ENCODE data around the gene DMKN. TPM values are rescaled to one million over a fixed set of nuclear protein-coding genes. Genes with fewer than 3 reads are reported as not detected.

The DMKN gene
- total RNA-seq, 4 donors from 2014 or later = 2.7 to 18.1 (median 10.0) TPM

DNA sequence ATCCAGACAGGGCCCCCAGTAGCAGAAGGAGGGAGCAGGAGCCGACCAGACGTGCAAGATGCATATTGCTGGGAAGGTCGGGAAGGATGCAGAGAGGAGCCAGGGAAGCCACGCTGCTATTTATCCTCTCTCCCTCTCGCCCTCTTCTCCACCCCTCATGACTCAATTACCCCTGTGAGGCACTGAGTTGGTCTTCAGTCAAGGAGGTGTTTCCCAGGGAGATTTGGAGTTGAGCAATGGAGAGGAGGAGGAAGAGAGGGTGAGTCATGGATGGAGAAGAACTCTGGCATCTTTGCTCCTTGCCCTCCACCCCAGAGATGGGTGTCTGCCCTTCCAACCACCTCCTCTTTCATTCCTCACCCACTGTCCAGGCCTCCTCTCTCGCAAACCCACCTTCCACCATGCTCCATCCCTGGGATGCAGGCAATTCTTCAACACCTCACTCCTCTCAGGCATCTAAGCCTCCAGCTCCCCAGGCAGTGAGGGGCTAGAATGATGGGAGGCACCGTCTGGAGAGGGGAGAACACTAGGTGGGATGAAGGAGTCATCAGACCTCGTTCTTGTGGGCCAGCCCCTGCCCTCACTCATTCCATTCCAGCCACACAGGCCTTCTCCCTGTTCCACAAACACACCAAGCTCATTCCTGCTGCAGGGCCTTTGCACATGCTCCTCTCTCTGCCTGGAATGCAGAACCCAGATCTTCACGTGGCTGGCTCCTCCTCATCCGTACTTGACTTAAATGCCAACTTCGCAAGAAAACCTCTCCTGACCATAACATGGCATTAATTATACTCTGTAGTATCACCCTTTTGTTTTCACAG lies 15.0 kb upstream of the DMKN start, which contains the start of gene SBSN:
TSS of gene SBSN (minus strand) at position 94 of the 821 bp plus-strand sequence. CDS start at position 64, 30 bp downstream.
- intact Hi-C loops (cut with DNase I; ENCODE audit: low total_unique reads) = no loop called here
- DNase-seq = no peak
- Histone ChIP-seq H3K4me3 (no peak within 1 kb of the TSS), H3K4me1 (peaks cover 0 to under 1% (median 0%) of the 10 kb centered on the region in 4 donors), H3K36me3 (no peaks in the 10 kb centered on the region), H3K27ac (no peak within 1 kb of the TSS), H3K9me3 (no peaks in the 10 kb centered on the region), H3K27me3 (peaks cover 52% of the 10 kb centered on the region)
- no peak for TF ChIP-seq POLR2AphosphoS5 (IDR thresholded peaks at IDR 0.05)
- TF ChIP-seq POLR2A (IDR thresholded peaks at IDR 0.05) = no peak
- TF ChIP-seq CTCF (IDR thresholded peaks at IDR 0.05) = no peak
- TF ChIP-seq EP300 (IDR thresholded peaks at IDR 0.05; ENCODE audit: low read depth) = no peak
- in situ Hi-C loops (cut with MboI; ENCODE audit: low pct_ligation_motif_present in 1 of 4, low pct_unique_long_range_greater_than_20kb in 1 of 4, low sequenced_read_pairs in 3 of 4) = no loop called here
- 75 to 79% methylated on average over 9 to 11 of the region's 11 CpGs for WGBS, 2 donors (ENCODE audit: low coverage in 1 of 2)

DNA sequence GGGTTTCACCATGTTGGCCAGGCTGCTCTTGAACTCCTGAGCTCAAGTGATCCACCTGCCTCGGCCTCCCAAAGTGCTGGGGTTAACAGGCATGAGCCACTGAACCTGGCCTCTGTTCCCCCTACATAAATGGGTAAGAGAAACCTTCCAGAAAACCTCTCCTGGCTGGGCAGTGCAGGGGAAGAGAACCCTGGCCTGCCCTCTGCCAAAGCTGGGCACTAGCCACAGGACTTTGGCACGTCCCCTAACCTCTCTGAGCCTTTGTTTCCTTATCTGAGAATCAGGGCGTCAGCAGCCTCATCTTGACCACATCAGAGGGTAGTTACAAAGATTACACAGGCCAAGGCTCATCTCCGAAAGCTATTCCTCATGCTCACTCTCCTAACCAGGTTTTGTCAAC lies 12.4 kb upstream of the DMKN start:
- in situ Hi-C loops (cut with MboI; ENCODE audit: low pct_ligation_motif_present in 1 of 4, low pct_unique_long_range_greater_than_20kb in 1 of 4, low sequenced_read_pairs in 3 of 4) = no loop called here
- no peak overlapping the region for H3K4me3 ChIP-seq
- WGBS, 2 donors (ENCODE audit: low coverage in 1 of 2) = 65 to 89% methylated on average over 3 to 4 of the region's 4 CpGs
- no peaks in the 10 kb centered on the region for H3K9me3 ChIP-seq
- H3K27me3 ChIP-seq = peaks cover 28% of the 10 kb centered on the region
- no peaks in the 10 kb centered on the region for H3K4me1 ChIP-seq
- no peak overlapping the region for H3K27ac ChIP-seq
- no peaks in the 10 kb centered on the region for H3K36me3 ChIP-seq
- DNase-seq = no peak
- TF ChIP-seq POLR2A (IDR thresholded peaks at IDR 0.05) (no peak), POLR2AphosphoS5 (IDR thresholded peaks at IDR 0.05) (no peak)
- intact Hi-C loops (cut with DNase I; ENCODE audit: low total_unique reads) = no loop called here

DNA sequence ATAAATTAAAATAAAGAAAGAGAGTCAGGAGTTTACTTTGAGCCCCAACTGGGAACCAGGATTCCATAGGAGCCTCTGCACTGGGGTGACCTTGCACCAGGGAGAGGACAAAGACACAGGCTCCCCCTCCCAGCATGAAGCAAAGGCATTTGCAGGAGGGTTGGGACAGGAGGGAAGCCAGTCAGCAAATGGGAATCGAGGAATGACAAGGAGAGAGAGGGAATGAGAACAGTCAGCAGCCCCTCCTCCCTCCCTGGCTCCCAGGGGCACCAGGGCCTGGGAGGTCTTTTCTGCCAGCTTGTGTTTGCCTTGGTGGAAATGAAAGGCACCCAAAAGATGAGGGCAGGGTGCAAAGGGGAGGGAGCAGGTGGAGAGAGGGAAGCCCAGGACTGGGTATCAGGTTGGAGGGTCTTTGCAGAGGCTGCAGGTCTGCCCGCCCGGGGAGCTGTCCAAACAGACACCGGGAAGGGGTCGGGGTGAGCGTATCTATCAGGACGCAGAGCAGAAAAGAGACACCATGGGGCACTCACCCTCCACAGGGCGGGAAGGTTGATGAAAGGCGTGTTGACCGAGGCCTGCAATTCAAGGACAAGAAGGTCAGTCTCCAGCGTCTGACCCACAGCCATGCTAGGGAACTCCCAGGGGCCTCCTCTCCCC lies 10.9 kb upstream of the DMKN start:
- DNase-seq = no peak
- 62% methylated on average over 11 of the region's 11 CpGs; no CpG with 5 or more reads in 1 of the 2 donors for WGBS, 2 donors (ENCODE audit: low coverage in 1 of 2)
- TF ChIP-seq CTCF (IDR thresholded peaks at IDR 0.05) = no peak
- TF ChIP-seq POLR2A (IDR thresholded peaks at IDR 0.05) = no peak
- no peak for TF ChIP-seq EP300 (IDR thresholded peaks at IDR 0.05; ENCODE audit: low read depth)
- TF ChIP-seq POLR2AphosphoS5 (IDR thresholded peaks at IDR 0.05) = no peak
- Histone ChIP-seq H3K4me1 (no peaks in the 10 kb centered on the region), H3K4me3 (no peak overlapping the region), H3K27ac (no peak overlapping the region), H3K9me3 (no peaks in the 10 kb centered on the region), H3K27me3 (peaks cover 12% of the 10 kb centered on the region), H3K36me3 (no peaks in the 10 kb centered on the region)
- intact Hi-C loops (cut with DNase I; ENCODE audit: low total_unique reads) (no loop called here), in situ Hi-C loops (cut with MboI; ENCODE audit: low pct_ligation_motif_present in 1 of 4, low pct_unique_long_range_greater_than_20kb in 1 of 4, low sequenced_read_pairs in 3 of 4) (no loop called here)

GRCh38 chr19:35522745-35523327 lies 9.4 kb upstream of the DMKN start:
- Histone ChIP-seq H3K9me3 (no peaks in the 10 kb centered on the region), H3K4me1 (no peaks in the 10 kb centered on the region), H3K36me3 (no peaks in the 10 kb centered on the region), H3K27me3 (no peaks in the 10 kb centered on the region), H3K27ac (no peak overlapping the region), H3K4me3 (no peak overlapping the region)
- WGBS, 2 donors (ENCODE audit: low coverage in 1 of 2) = 48 to 55% methylated on average over 5 to 12 of the region's 12 CpGs
- DNase-seq = no peak
- in situ Hi-C loops (cut with MboI; ENCODE audit: low pct_ligation_motif_present in 1 of 4, low pct_unique_long_range_greater_than_20kb in 1 of 4, low sequenced_read_pairs in 3 of 4) = no loop called here
- TF ChIP-seq EP300 (IDR thresholded peaks at IDR 0.05; ENCODE audit: low read depth) (no peak), POLR2A (IDR thresholded peaks at IDR 0.05) (no peak), POLR2AphosphoS5 (IDR thresholded peaks at IDR 0.05) (no peak), CTCF (IDR thresholded peaks at IDR 0.05) (no peak)
- intact Hi-C loops (cut with DNase I; ENCODE audit: low total_unique reads) = no loop called here

Data from transverse colon (tissue), 4 donors.